Osteoblast (primary cell): Measurements from ENCODE around the gene TRAFD1. TPM values are rescaled to one million over a fixed set of nuclear protein-coding genes. Genes with fewer than 3 reads are reported as not detected.

Experiments used
- DNase-seq: peaks from one replicate; pipeline ENCODE4 v3.0.0; 2011; ENCODE audit warnings: low spot score, mixed read lengths; ENCODE audit not compliant: insufficient read length; ENCODE audit errors: missing footprints
- H2AFZ ChIP-seq: 2 replicates; pipeline ENCODE4 v1.6.0; 2011; ENCODE audit warnings: mild to moderate bottlenecking, low read length
- H3K27ac ChIP-seq: 2 replicates; pipeline ENCODE4 v1.5.1; 2011; ENCODE audit warnings: mild to moderate bottlenecking, low read depth, low read length, moderate library complexity
- H3K27me3 ChIP-seq: 2 replicates; pipeline ENCODE4 v1.6.0; 2012; ENCODE audit warnings: mild to moderate bottlenecking, control low read depth, inconsistent platforms, low read length, moderate library complexity; ENCODE audit not compliant: insufficient read depth
- H3K36me3 ChIP-seq: 2 replicates; pipeline ENCODE4 v1.5.1; 2011; ENCODE audit warnings: mild to moderate bottlenecking, low read length, control low read depth, moderate library complexity; ENCODE audit not compliant: insufficient read depth
- H3K4me1 ChIP-seq: 2 replicates; pipeline ENCODE4 v1.5.1; 2011; ENCODE audit warnings: mild to moderate bottlenecking, low read length, control low read depth, moderate library complexity; ENCODE audit not compliant: insufficient read depth
- H3K4me2 ChIP-seq: 2 replicates; pipeline ENCODE4 v1.6.0; 2011; ENCODE audit warnings: mild to moderate bottlenecking, low read length; ENCODE audit not compliant: insufficient read depth
- H3K4me3 ChIP-seq: fragments of 200-600 bp; sonication (generic); 3 replicates; pipeline ENCODE4 v1.5.1; 2012; ENCODE audit warnings: mild to moderate bottlenecking, low read length, inconsistent platforms; ENCODE audit not compliant: insufficient read depth
- H3K79me2 ChIP-seq: 2 replicates; pipeline ENCODE4 v1.6.0; 2012; ENCODE audit warnings: mild to moderate bottlenecking, low read length, control low read depth, inconsistent platforms; ENCODE audit not compliant: insufficient read depth
- H3K9me3 ChIP-seq: 2 replicates; pipeline ENCODE4 v1.5.1; 2011; ENCODE audit warnings: low read depth, low read length, control low read depth
- H4K20me1 ChIP-seq: 2 replicates; pipeline ENCODE4 v1.6.0; 2012; ENCODE audit warnings: mild to moderate bottlenecking, low read length, control low read depth; ENCODE audit not compliant: insufficient read depth
- total RNA-seq: library from RNA; depleted of rRNA; stranded (reverse); fragments of >200 nt; gene quantifications from 2 replicates; pipeline ENCODE4 v1.2.3, GENCODE V29; 2012
- TF ChIP-seq, protein P1 (sequence below): IDR thresholded peaks from 2 replicates; pipeline ENCODE4 v1.5.1; 2011; ENCODE audit warnings: mild to moderate bottlenecking, low read depth, low read length, moderate library complexity; ENCODE audit errors: extremely low read depth

The TRAFD1 gene
- total RNA-seq, 1 donor = 40.5 TPM

DNA sequence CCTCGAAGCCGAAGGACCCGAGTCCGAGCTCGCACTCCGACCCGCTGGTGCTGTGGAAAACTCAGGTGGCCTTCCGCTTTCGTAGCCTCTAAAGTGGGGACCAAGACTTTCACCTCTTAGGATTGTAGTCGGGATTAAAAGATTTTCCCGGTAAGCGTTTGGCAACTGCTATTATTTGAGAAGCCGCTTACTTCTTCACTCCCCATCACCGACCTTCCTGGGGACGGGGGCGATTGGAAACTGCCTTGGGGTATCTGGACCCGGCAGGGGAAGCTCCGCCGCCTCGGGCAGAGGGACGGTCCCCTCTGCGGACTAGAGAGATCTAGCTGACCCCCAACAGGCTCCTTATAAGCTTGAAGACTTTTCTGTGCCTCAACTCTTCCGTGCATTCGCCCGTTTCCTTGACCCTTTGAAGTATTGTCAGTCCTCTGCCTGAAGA lies 659 bp downstream of the TRAFD1 start:
- Histone ChIP-seq H3K27me3 (no peaks in the 10 kb centered on the region), H3K36me3 (no peaks in the 10 kb centered on the region), H3K4me2 (peak overlapping the region; percentile 95), H3K9me3 (no peaks in the 10 kb centered on the region), H3K4me1 (peaks cover 69% of the 10 kb centered on the region), H2AFZ (peak overlapping the region; percentile 61), H3K79me2 (peaks cover 50% of the 10 kb centered on the region), H4K20me1 (peaks cover 11% of the 10 kb centered on the region), H3K27ac (peak overlapping the region; percentile 84), H3K4me3 (peak overlapping the region; percentile 96)
- TF ChIP-seq, protein P1, sequence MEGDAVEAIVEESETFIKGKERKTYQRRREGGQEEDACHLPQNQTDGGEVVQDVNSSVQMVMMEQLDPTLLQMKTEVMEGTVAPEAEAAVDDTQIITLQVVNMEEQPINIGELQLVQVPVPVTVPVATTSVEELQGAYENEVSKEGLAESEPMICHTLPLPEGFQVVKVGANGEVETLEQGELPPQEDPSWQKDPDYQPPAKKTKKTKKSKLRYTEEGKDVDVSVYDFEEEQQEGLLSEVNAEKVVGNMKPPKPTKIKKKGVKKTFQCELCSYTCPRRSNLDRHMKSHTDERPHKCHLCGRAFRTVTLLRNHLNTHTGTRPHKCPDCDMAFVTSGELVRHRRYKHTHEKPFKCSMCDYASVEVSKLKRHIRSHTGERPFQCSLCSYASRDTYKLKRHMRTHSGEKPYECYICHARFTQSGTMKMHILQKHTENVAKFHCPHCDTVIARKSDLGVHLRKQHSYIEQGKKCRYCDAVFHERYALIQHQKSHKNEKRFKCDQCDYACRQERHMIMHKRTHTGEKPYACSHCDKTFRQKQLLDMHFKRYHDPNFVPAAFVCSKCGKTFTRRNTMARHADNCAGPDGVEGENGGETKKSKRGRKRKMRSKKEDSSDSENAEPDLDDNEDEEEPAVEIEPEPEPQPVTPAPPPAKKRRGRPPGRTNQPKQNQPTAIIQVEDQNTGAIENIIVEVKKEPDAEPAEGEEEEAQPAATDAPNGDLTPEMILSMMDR = no peak
- no peak for DNase-seq

DNA sequence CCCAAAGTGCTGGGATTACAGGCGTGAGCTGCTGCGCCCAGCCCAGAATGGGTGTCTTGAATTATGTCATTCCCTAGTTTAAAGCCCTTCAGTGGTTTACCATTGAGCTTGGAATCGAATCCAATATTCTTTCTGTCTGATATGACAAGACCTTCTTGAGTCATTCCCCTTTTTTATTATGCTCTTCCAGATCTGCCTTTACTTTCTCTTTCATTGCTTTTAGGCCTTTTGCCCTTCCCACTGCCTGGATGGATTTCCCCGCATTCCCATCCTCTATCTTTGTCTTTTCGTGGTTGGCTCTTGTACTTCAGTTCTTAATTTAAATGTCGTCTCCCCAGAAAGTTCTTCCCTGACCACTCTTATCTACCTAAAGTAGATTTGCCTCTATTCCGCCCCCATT lies 1.6 kb downstream of the TRAFD1 start:
- peaks cover 13% of the 10 kb centered on the region for H4K20me1 ChIP-seq
- peaks cover under 1% of the 10 kb centered on the region for H3K36me3 ChIP-seq
- TF ChIP-seq, protein P1 = no peak
- H3K27ac ChIP-seq = peak overlapping the region; percentile 84
- no peak for DNase-seq
- peaks cover 70% of the 10 kb centered on the region for H3K4me1 ChIP-seq
- peak overlapping the region; percentile 95 for H3K4me2 ChIP-seq
- H3K9me3 ChIP-seq = no peaks in the 10 kb centered on the region
- no peaks in the 10 kb centered on the region for H3K27me3 ChIP-seq
- peaks cover 59% of the 10 kb centered on the region for H3K79me2 ChIP-seq
- no peak overlapping the region for H2AFZ ChIP-seq
- peak overlapping the region; percentile 96 for H3K4me3 ChIP-seq

DNA sequence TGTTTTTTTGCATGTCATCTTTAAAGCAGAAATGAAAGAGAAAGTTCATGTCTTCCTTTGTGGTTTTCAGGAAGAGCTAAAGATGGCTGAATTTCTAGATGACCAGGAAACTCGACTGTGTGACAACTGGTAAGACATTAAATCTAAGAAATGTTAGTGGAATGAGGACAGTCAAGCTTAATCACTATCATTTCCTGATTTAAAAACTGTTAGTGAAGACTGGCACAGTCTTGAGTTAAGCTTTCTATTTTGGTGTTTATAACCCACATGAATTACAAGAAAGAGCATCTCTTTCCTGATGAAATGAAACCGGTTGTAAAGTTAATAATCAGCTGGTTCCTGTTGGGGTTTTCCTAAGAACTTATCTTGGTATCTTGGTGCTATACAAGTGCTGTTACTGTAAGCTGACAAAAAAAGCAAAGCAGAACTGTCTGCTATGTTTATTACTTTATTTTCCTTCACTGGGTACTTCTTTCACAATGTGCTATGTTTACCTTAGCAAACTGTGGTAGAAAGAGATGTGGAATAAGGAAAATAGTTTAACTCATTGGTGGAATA lies 5.2 kb downstream of the TRAFD1 start:
- peak overlapping the region; percentile 60 for H3K27ac ChIP-seq
- H4K20me1 ChIP-seq = peaks cover 13% of the 10 kb centered on the region
- H3K4me3 ChIP-seq = peak overlapping the region; percentile 43
- no peaks in the 10 kb centered on the region for H3K9me3 ChIP-seq
- peaks cover 12% of the 10 kb centered on the region for H3K36me3 ChIP-seq
- no peak for DNase-seq
- H3K27me3 ChIP-seq = no peaks in the 10 kb centered on the region
- peaks cover 74% of the 10 kb centered on the region for H3K79me2 ChIP-seq
- TF ChIP-seq, protein P1 = no peak
- peaks cover 48% of the 10 kb centered on the region for H3K4me1 ChIP-seq
- peak overlapping the region; percentile 64 for H2AFZ ChIP-seq
- peak overlapping the region; percentile 81 for H3K4me2 ChIP-seq

DNA sequence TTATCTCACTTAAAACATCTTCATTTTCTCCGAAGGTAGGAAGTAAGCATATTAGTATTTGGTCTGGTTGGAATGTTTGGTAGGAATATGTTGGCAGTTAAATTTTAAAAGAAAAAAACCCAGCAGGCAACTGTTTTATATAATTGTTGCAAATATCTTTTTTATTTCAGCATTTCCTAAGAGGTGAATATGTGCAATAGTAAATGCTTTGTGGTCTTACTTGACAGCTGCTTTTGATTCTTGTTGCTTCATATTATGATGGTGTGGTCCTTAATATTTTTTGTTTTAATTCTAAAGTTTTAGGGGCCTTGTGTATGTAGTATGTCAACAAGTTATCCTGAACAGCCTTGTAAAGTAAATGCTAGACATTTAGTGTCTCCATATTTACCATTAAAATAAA lies 6.3 kb downstream of the TRAFD1 start:
- Histone ChIP-seq H2AFZ (no peak overlapping the region), H3K4me3 (no peak overlapping the region), H3K4me1 (peaks cover 40% of the 10 kb centered on the region), H3K36me3 (peaks cover 24% of the 10 kb centered on the region), H3K27me3 (no peaks in the 10 kb centered on the region), H4K20me1 (peaks cover 8% of the 10 kb centered on the region), H3K9me3 (no peaks in the 10 kb centered on the region), H3K27ac (no peak overlapping the region), H3K79me2 (peaks cover 62% of the 10 kb centered on the region), H3K4me2 (no peak overlapping the region)
- TF ChIP-seq, protein P1 = no peak
- no peak for DNase-seq
